Activated CD8-positive, alpha-beta T cell treated with anti-CD3 and anti-CD28 coated beads for 36 hours (primary cell): ENCODE measurements around the gene RBMX2. TPM values are rescaled to one million over a fixed set of nuclear protein-coding genes. Genes with fewer than 3 reads are reported as not detected.

ENCODE experiments used
- ATAC-seq: fragments of 200-7000 bp; cut with Tn5 transposase; one replicate; pipeline ENCODE4 v1.10.0; 2021; ENCODE audit warnings: mild to moderate bottlenecking, moderate library complexity
- CTCF ChIA-PET: fragments of 350-600 bp; sonication (Branson Sonifier 250); formaldehyde crosslinking; loops from one replicate; lab custom pipeline; 2021; ENCODE audit warnings: antibody characterized with exemption; lab: Charles Lee
- POLR2A ChIA-PET: fragments of 350-600 bp; sonication (Branson Sonifier 250); formaldehyde crosslinking; loops from one replicate; lab custom pipeline; 2021; ENCODE audit warnings: antibody characterized with exemption; lab: Charles Lee
- DNase-seq: peaks from one replicate; pipeline ENCODE4 v3.0.0-alpha.2; 2020
- H3K27ac Mint-ChIP-seq: one replicate; pipeline ENCODE4 v1.8.0; 2021; ENCODE audit warnings: mild to moderate bottlenecking, mixed read lengths
- H3K27me3 Mint-ChIP-seq: one replicate; pipeline ENCODE4 v1.8.0; 2021; ENCODE audit warnings: mixed read lengths
- H3K36me3 Mint-ChIP-seq: one replicate; pipeline ENCODE4 v1.8.0; 2021; ENCODE audit warnings: low read depth, mixed read lengths
- H3K4me1 Mint-ChIP-seq: one replicate; pipeline ENCODE4 v1.8.0; 2021; ENCODE audit warnings: low read depth, mixed read lengths
- H3K4me3 Mint-ChIP-seq: one replicate; pipeline ENCODE4 v1.8.0; 2021; ENCODE audit warnings: mild to moderate bottlenecking, moderate library complexity, mixed read lengths
- H3K9me3 Mint-ChIP-seq: one replicate; pipeline ENCODE4 v1.8.0; 2021; ENCODE audit warnings: mixed read lengths
- CTCF ChIP-seq: fragments of 200-600 bp; IDR thresholded peaks from one replicate; pipeline ENCODE4 v1.8.0; 2022; ENCODE audit warnings: antibody characterized with exemption, mild to moderate bottlenecking
- intact Hi-C: fragments of 100-400 bp; cut with micrococcal nuclease; formaldehyde crosslinking; loops from one replicate; pipeline ENCODE4 v1.10.0; 2022
- total RNA-seq, 2 experiments: library from RNA; stranded (reverse); gene quantifications; one replicate each; pipeline ENCODE4 v1.2.3, GENCODE V29; 2021

Gene RBMX2
- total RNA-seq, 2 experiments from 2014 or later: 25.4 to 27.9 TPM

DNA sequence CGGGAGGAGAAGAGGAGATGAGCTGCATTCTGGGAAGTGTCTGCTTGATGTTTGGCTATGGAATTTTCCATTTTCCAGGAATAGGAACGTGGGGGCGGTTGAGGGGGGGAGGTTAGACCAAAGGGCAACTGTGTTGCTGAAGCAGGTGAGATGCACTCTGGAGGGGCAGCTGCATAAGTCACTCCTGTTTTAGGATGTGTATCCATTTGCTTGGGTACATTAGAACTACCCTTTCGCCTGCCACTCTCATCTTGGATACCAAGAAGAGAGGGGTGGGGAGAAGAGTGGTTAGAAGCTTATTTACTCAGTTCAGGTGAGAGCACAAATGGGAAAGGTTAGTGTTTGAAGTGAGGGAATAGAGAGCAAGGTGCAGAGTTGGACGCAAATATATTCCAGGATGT, 15.4 kb upstream of the RBMX2 start:
- TF ChIP-seq CTCF: no peak
- DNase-seq (no peak), ATAC-seq (no peak)
- Mint-ChIP-seq H3K27me3 (no peaks in the 10 kb centered on the region), H3K36me3 (no peaks in the 10 kb centered on the region), H3K9me3 (no peaks in the 10 kb centered on the region), H3K27ac (no peak overlapping the region), H3K4me1 (no peaks in the 10 kb centered on the region), H3K4me3 (no peak overlapping the region)
- ChIA-PET CTCF (interaction anchor here (0.6 kb wide), 1 partner anchor 37 kb away, joined by 4 read pairs; no protein-coding TSS in a partner anchor), POLR2A (no interaction called here)
- intact Hi-C loops: no loop called here

GRCh38 chrX:130393451-130394074, 8.2 kb upstream of the RBMX2 start:
- DNase-seq (peak; percentile 4), ATAC-seq (no peak)
- Mint-ChIP-seq H3K36me3 (no peaks in the 10 kb centered on the region), H3K9me3 (no peaks in the 10 kb centered on the region), H3K4me3 (no peak overlapping the region), H3K27ac (no peak overlapping the region), H3K4me1 (no peaks in the 10 kb centered on the region), H3K27me3 (no peaks in the 10 kb centered on the region)
- ChIA-PET POLR2A (no interaction called here), CTCF (interaction anchor here (1.1 to 1.7 kb wide), 2 partner anchors 9 to 539 kb away, joined by 3 to 7 read pairs; partner anchors contain the start of gene GPR119)
- intact Hi-C loops: no loop called here
- TF ChIP-seq CTCF: no peak

- Mint-ChIP-seq H3K4me3 (no peak overlapping the region), H3K36me3 (no peaks in the 10 kb centered on the region), H3K9me3 (no peaks in the 10 kb centered on the region), H3K4me1 (no peaks in the 10 kb centered on the region), H3K27ac (no peak overlapping the region), H3K27me3 (peaks cover 3% of the 10 kb centered on the region)
- DNase-seq: no peak
- ChIA-PET CTCF (no interaction called here), POLR2A (no interaction called here)
- intact Hi-C loops: no loop called here
- TF ChIP-seq CTCF: no peak
- ATAC-seq: no peak
Observed at GRCh38 chrX:130395341-130395740, 6.4 kb upstream of the RBMX2 start.

- ATAC-seq: no peak
- Mint-ChIP-seq H3K4me1 (peaks cover 22% of the 10 kb centered on the region), H3K27me3 (peaks cover 3% of the 10 kb centered on the region), H3K27ac (peak overlapping the region; percentile 82), H3K36me3 (peaks cover 15% of the 10 kb centered on the region), H3K9me3 (no peaks in the 10 kb centered on the region), H3K4me3 (peak overlapping the region; percentile 87)
- POLR2A ChIA-PET: interaction anchor here (1.0 kb wide), 1 partner anchor 13 kb away, joined by 3 read pairs; no protein-coding TSS in a partner anchor
- DNase-seq: no peak
- intact Hi-C loops: no loop called here
- no peak for TF ChIP-seq CTCF
- CTCF ChIA-PET: interaction anchor here (1.4 kb wide), 1 partner anchor 514 kb away, joined by 3 read pairs; no protein-coding TSS in a partner anchor
Observed at GRCh38 chrX:130402208-130402684, 459 bp downstream of the RBMX2 start.

- no peak for TF ChIP-seq CTCF
- H3K4me3 Mint-ChIP-seq: no peak overlapping the region
- DNase-seq (no peak), ATAC-seq (no peak)
- no peaks in the 10 kb centered on the region for H3K9me3 Mint-ChIP-seq
- CTCF ChIA-PET: no interaction called here
- H3K4me1 Mint-ChIP-seq: peaks cover 4% of the 10 kb centered on the region
- intact Hi-C loops: no loop called here
- no peak overlapping the region for H3K27ac Mint-ChIP-seq
- H3K27me3 Mint-ChIP-seq: no peaks in the 10 kb centered on the region
- peaks cover 14% of the 10 kb centered on the region for H3K36me3 Mint-ChIP-seq
- POLR2A ChIA-PET: interaction anchor here (0.7 kb wide), 1 partner anchor 12 kb away, joined by 3 read pairs; the partner anchor contains the start of gene RBMX2
Observed at GRCh38 chrX:130413415-130413814, 11.6 kb downstream of the RBMX2 start.
